Ovary (tissue), 9 donors: ENCODE results near the gene ZCCHC2. TPM values are rescaled to one million over a fixed set of nuclear protein-coding genes. Genes with fewer than 3 reads are reported as not detected.

Experiments
- DNase-seq, 5 donors: peaks; one replicate each; pipeline ENCODE4 v3.0.0-alpha.2; 2019 to 2020
- H3K27ac ChIP-seq, 2 donors: fragments of 200-600 bp; one replicate each; pipeline versions ENCODE4 v1.5.1 to v1.8.0; 2019 to 2022
- H3K27me3 ChIP-seq: fragments of 200-600 bp; one replicate; pipeline ENCODE4 v1.8.0; 2022
- H3K36me3 ChIP-seq: fragments of 200-600 bp; sonication (generic); one replicate; pipeline ENCODE4 v1.5.1; 2019
- H3K4me1 ChIP-seq: one replicate; pipeline ENCODE4 v1.8.1; 2013; ENCODE audit warnings: mild to moderate bottlenecking, moderate library complexity; ENCODE audit not compliant: insufficient read depth
- H3K4me3 ChIP-seq: fragments of 200-600 bp; sonication (generic); one replicate; pipeline ENCODE4 v1.5.1; 2017
- H3K9me3 ChIP-seq, 2 donors: fragments of 200-600 bp in 1 of 2; sonication (generic) in 1 of 2; one replicate each; pipeline versions ENCODE4 v1.5.1 to v1.8.1; 2013 to 2019; ENCODE audit warnings: mild to moderate bottlenecking in 1 of 2, moderate library complexity in 1 of 2
- CTCF ChIP-seq, 3 donors: fragments of 450-650 bp in 2 of 3; fragments of 200-600 bp in 1 of 3; IDR thresholded peaks; one replicate each; pipeline versions ENCODE4 v1.5.1 to v1.8.0; 2016 to 2022; ENCODE audit warnings: antibody characterized with exemption in 3 of 3, mild to moderate bottlenecking in 1 of 3
- EP300 ChIP-seq: sonication (generic); formaldehyde crosslinking; IDR thresholded peaks from one replicate; pipeline ENCODE4 v1.6.1; 2017; ENCODE audit warnings: antibody characterized with exemption
- POLR2A ChIP-seq: fragments of 450-650 bp; IDR thresholded peaks from one replicate; pipeline ENCODE4 v1.6.1; 2017; ENCODE audit warnings: antibody characterized with exemption, mild to moderate bottlenecking, moderate library complexity
- WGBS, 3 donors: extraction: QIAGEN DNeasy Blood & Tissue Kit in 1 of 3; methylation state at CpG; one replicate each; pipeline versions ENCODE4 v1.1.5 to v1.1.7; 2013 to 2017; 5-methylcytosine and 5-hydroxymethylcytosine counted together
- intact Hi-C, 4 donors: fragments of 100-400 bp; cut with DNase I; formaldehyde crosslinking; loops; one replicate each; pipeline versions ENCODE4 v1.11.0 to v1.15.1; 2022 to 2023
- polyA plus RNA-seq, 2 donors: library from polyadenylated mRNA; stranded (reverse); fragments of 200-250 nt in 1 of 2; fragments of 350-450 nt in 1 of 2; fragmentation: Illumina TruSeq in 1 of 2; extraction: RNeasy Lipid Tissue Mini Kit (QIAGEN cat#74804) in 1 of 2; gene quantifications; one replicate each; pipeline ENCODE4 v1.2.3, GENCODE V29; 2013 to 2014
- total RNA-seq, 7 donors: library from RNA; depleted of rRNA in 2 of 7; stranded (reverse); fragments of >200 nt in 2 of 7; fragmentation: NEBNext Ultra II Directional in 3 of 7; extraction: Animal tissue kit (Norgen Biotek cat#: 25700) in 3 of 7; gene quantifications; one replicate each; pipeline versions ENCODE4 v1.1.0 to v1.2.4, GENCODE V29; 2016 to 2023
- donor health status: DM: no; HTN: no; CAD: no; lungs with moderate emphysema.
- donor health status: DM: no; HTN: no; CAD: no.
- donor health status: Bipolar disorder and iron deficiency.
- donor health status: DM: yes; HTN: yes; CAD: no.
- donor health status: DM: no; HTN: no; CAD: no.
- donor health status: DM: yes; HTN: yes; CAD: no.

The ZCCHC2 gene
- total and polyA plus RNA-seq, 9 donors, result 7.7 to 24.5 (median 21.9) TPM

GRCh38 chr18:62494764-62495163 is 28.1 kb upstream of the ZCCHC2 start:
- 34 to 57% (median 44%) methylated on average over 3 of the region's 3 CpGs for WGBS, 3 donors
- no peak for DNase-seq

GRCh38 chr18:62496262-62496661 is 26.6 kb upstream of the ZCCHC2 start:
- intact Hi-C loops, result no loop called here
- Histone ChIP-seq H3K36me3 (no peaks in the 10 kb centered on the region), H3K27me3 (no peaks in the 10 kb centered on the region), H3K27ac (no peak overlapping the region), H3K9me3 (no peaks in the 10 kb centered on the region), H3K4me3 (no peak overlapping the region), H3K4me1 (no peaks in the 10 kb centered on the region)
- TF ChIP-seq EP300, result no peak
- TF ChIP-seq CTCF (IDR thresholded peaks at IDR 0.05), result no peak
- TF ChIP-seq POLR2A, result no peak
- WGBS, 3 donors, result 74 to 92% (median 91%) methylated on average over 2 of the region's 2 CpGs
- DNase-seq, result no peak

More at GRCh38 chr18:62494764-62495163, 28.1 kb upstream of the ZCCHC2 start:
- no peak for TF ChIP-seq POLR2A
- no peak for TF ChIP-seq CTCF (IDR thresholded peaks at IDR 0.05)
- TF ChIP-seq EP300, result no peak
- intact Hi-C loops, result no loop called here
- no peaks in the 10 kb centered on the region for H3K9me3 ChIP-seq
- H3K36me3 ChIP-seq, result no peaks in the 10 kb centered on the region
- no peaks in the 10 kb centered on the region for H3K27me3 ChIP-seq
- no peaks in the 10 kb centered on the region for H3K4me1 ChIP-seq
- H3K27ac ChIP-seq, result no peak overlapping the region
- H3K4me3 ChIP-seq, result no peak overlapping the region

GRCh38 chr18:62497190-62497772 is 25.5 kb upstream of the ZCCHC2 start:
- Histone ChIP-seq H3K4me3 (no peak overlapping the region), H3K4me1 (no peaks in the 10 kb centered on the region), H3K36me3 (no peaks in the 10 kb centered on the region), H3K27me3 (no peaks in the 10 kb centered on the region), H3K27ac (no peak overlapping the region), H3K9me3 (no peaks in the 10 kb centered on the region)
- TF ChIP-seq CTCF (IDR thresholded peaks at IDR 0.05) (no peak), EP300 (no peak), POLR2A (no peak)
- DNase-seq, result no peak
- 71 to 75% (median 72%) methylated on average over 13 of the region's 13 CpGs for WGBS, 3 donors
- intact Hi-C loops, result no loop called here

- WGBS, 3 donors, result 91 to 94% (median 94%) methylated on average over 7 of the region's 7 CpGs
- H3K4me1 ChIP-seq, result no peaks in the 10 kb centered on the region
- H3K27me3 ChIP-seq, result no peaks in the 10 kb centered on the region
- no peak overlapping the region for H3K27ac ChIP-seq
- no peaks in the 10 kb centered on the region for H3K9me3 ChIP-seq
- no peak for DNase-seq
- TF ChIP-seq POLR2A, result no peak
- TF ChIP-seq CTCF (IDR thresholded peaks at IDR 0.05), result no peak
- TF ChIP-seq EP300, result no peak
- no peak overlapping the region for H3K4me3 ChIP-seq
- intact Hi-C loops, result no loop called here
- no peaks in the 10 kb centered on the region for H3K36me3 ChIP-seq
Observed at GRCh38 chr18:62498616-62499262, 24.1 kb upstream of the ZCCHC2 start.
